ENCODE measurements around the gene PCBP4.
"Not testable (repeated sequence)": the region's sequence is repeated elsewhere in the genome, so short reads cannot be mapped to it uniquely, and the experiment has no call there.

Gene PCBP4

DNA sequence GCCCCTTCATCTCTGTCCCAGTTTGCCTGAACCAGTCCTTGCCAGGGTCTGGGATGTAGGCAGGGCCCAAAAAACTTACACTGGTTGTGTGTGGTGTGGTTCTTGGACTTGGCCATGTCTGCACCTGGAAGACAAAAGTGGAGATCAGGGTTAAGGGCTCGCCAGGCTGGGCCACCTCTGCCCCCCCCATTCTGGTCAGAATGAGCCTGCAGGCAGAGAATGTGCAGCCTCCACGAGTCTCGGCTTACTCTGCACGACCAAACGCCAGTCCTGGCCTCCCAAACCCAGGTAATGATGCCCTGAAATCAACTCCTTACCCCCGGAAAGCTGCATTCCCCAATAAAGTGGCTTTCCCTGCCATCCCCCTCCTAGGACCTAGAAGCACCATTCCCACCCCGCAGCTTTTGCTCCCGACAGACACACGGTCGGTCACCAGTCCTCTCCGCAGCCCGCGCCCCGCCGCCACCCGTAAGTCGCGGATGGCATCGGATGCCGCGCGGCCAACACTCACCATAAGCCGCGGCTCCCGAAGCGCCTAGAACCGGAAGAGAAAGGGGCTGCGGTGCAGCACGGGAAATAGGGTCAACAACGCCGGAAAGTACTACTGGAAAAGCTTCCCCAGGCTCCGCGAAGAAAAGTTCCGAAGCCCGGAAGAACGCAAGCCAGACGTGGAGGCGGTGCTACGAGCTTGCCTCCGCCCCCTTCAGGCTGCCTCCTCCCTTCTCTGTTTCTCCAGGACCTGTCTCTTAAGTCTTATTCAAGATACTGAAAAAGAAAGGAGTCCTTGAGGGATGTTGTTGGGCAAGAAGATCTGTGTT is 28.3 kb upstream of the PCBP4 start, which contains the start of gene RPL29:
TSS of gene RPL29 (minus strand) at position 550 of the 818 bp plus-strand sequence. CDS start at position 116, 434 bp downstream.
- H3K27ac ChIP-seq: peak within 1 kb of the TSS; percentile 59 to 99 (median 91)
- H3K4me3 ChIP-seq: peak within 1 kb of the TSS; percentile 60 to 89 (median 81)

DNA sequence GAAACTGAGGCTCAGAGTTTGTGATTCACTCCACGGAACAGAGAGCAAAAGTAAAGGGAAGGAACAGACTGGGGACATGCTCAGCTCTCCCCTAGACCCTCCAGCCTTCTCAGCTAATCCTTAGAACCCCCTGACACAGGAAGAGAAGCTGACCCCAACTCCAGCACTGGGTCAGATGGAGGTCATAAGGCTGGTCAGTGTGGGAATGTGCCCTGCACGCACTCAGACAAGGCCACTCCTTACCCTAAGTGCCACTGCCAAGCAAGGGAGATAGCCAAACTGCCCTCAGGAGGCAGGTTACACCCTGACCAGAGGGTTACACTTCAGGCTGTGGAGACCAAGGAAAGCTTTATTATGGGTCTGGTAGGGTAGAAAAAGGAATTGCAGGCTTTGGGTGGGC is 27.3 kb upstream of the PCBP4 start:
- Histone ChIP-seq H3K4me3 (peak overlapping the region; percentile 60 to 89 (median 81)), H3K27ac (peak overlapping the region in 16 of 21 experiments; percentile 88 to 99 (median 92))

DNA sequence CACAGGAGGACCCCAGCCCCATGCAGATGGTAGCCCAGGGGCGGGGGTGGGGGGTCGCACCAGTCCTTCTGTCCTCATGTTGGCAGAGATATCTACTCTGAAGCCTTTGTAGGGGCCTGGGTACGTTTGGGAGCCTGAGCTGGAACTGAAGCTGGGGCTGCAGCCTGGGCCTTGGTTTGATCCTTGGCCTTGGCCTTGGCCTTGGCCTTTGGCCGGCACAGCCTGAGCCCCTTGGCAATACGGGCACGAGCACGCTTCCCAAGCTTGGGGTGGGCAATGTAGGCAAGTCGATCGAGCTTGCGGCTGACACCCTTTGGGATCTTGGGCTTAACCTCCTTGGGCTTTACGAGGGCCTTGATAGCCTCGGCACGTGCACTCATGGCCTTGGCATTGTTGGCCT is 26.4 kb upstream of the PCBP4 start:
- H3K4me3 ChIP-seq: not testable (repeated sequence)
- peak overlapping the region in 1 of 21 experiments; percentile 27 for H3K27ac ChIP-seq

DNA sequence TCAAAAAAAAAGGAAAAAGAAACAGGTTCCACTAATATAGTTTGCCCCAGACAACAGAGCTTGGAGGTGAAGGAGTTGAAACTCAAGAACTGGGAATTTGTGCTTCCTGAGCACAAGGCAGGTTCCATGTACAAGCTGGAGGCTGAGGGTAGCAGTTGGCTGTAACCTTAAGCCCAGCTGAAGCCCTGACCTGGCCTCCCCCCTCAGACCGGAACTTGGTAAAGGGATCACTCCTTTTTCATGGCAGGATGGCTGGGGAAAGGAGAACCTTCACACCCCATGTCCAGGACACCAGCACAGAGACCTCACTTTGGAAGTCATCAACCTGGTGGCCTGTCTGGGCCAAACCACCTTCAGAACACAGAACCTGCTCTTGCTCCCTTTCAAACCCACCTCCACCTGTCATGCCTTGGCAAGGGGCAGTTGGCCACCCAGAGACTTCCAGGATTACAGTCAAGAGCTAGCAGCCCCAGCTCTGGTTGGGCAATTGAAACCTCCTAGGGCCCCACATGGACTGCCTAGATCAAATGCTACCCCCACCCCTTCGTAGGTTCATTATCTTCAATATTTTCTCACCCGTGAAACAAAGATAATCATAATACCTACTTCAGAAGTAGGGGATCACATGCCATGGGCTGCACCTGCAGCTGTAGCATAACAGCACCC is 24.9 kb upstream of the PCBP4 start:
- Histone ChIP-seq H3K27ac (no peak overlapping the region), H3K4me3 (no peak overlapping the region)

DNA sequence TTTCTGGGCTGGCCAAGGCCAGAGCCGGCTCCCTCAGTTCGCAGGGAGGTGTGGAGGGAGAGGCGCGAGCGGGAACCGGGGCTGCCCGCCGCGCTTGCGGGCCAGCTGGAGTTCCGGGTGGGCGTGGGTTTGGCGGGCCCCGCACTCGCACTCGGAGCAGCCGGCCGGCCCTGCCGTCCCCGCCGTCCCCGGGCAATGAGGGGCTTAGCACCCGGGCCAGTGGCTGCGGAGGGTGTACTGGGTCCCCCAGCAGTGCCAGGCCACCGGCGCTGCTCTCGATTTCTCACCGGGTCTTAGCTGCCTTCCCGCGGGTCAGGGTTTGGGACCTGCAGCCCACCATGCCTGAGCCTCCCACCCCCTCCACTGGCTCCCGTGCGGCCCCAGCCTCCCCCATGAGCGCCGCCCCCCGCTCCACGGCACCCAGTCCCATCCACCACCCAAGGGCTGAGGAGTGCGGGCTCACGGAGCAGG is 23.3 kb upstream of the PCBP4 start:
- peak overlapping the region in 1 of 21 experiments; percentile 34 for H3K27ac ChIP-seq
- H3K4me3 ChIP-seq: not testable (repeated sequence)

DNA sequence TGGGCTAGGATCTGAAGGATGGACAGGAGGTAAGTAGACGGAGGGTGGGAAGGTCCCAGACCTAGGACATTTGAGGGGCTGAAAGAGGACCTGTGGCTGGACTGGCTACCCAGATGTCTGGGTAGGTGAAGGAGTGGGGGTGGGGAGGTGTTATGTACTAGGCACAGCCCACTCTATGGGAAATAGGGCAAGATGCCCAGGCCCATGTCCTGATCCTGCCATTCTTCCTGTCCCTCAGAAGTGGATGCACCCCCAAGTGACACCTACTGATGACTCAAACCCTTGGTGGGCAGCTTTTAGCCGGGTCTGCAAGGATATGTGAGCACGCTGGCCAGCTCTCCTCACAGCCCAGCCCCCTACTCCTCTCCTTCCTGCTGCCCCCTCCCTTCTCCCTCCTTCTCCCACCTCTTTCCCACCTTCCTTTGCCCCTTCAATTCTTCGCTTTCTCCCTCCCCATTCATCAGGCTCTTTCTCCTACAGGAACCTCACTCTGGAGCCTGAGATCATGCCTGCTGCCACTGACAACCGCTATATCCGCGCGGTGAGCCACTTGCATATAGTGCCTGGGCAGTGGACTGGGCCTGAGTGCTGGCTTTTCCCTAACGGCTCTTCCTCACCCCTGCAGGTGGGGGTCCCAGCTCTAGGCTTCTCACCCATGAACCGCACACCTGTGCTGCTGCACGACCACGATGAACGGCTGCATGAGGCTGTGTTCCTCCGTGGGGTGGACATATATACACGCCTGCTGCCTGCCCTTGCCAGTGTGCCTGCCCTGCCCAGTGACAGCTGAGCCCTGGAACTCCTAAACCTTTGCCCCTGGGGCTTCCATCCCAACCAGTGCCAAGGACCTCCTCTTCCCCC is 21.3 kb upstream of the PCBP4 start:
- peak overlapping the region in 1 of 21 experiments; percentile 11 for H3K27ac ChIP-seq

DNA sequence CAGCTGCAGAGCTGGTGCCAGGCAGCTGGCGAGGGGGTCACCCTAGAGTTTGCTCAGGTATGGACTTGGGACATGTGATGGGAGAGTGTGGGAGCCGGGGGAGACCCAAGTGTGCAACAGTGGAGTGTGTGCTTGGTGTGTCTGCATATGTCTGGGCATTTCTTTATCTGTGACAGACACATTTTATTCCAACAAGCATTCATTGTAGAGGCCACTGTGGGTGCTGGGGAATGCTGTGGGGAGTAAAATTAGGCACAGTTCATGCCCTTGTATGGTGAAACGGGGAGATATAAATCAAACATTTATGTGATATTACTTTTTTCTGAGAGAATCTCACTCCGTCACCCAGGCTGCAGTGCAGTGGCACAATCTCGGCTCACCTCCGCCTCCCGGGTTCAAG is 20.3 kb upstream of the PCBP4 start:
- Histone ChIP-seq H3K27ac (no peak overlapping the region), H3K4me3 (no peak overlapping the region)

More for the DNA sequence above, 21.3 kb upstream of the PCBP4 start:
- H3K4me3 ChIP-seq: no peak overlapping the region

DNA sequence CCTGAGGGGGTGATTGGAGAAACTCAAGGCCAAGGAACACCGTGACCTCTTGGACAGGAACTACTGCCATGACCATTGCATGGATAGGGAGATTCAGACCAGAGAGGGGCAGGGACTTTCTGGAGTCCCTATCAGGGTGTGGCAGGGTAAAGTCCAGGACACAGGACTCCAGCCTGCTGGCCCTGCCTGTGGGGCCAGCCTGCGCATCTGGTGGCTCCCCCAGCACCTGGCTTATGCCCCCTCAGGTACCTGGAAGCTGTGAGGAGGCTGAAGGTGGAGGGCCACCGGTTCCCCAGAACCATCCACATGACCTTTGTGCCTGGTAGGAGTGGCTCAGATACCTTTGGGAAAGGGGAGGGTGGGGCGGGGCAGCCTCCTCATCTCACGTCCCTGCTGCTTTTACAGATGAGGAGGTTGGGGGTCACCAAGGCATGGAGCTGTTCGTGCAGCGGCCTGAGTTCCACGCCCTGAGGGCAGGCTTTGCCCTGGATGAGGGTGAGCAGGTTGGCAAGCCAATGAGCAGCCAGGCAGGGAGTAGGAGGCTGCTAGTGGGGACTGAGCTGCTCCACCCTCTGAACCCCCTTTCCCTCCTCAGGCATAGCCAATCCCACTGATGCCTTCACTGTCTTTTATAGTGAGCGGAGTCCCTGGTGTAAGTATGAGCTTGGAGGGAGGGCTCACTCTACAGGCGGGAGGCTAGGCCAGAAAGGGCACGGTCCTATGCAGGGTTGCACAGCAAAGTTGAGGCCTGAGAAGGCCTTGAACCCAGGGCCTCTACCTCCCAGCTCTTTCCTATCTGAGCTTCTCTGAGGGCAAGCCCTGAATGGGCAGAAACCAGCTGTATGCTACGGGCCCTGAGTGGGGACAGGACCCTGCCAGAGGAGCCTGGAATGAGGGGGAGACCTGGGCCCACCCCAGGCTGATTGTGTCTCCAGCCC is 19.0 kb upstream of the PCBP4 start:
- H3K4me3 ChIP-seq: no peak overlapping the region
- peak overlapping the region in 1 of 21 experiments; percentile 44 for H3K27ac ChIP-seq

DNA sequence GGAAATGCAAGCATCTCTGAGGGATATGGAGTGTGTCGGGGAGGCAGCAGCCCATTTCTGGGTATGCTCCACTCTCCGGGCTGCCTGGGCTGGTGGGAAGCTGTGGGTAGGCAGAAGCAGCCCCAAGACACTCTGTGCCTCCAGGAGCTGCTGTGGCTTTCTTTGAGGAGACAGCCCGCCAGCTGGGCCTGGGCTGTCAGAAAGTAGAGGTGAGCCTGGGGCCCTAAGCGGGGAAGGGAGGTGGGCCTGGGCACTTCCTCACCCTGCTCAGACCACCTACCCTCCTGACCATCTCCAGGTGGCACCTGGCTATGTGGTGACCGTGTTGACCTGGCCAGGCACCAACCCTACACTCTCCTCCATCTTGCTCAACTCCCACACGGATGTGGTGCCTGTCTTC is 17.8 kb upstream of the PCBP4 start:
- no peak overlapping the region for H3K4me3 ChIP-seq
- peak overlapping the region in 1 of 21 experiments; percentile 94 for H3K27ac ChIP-seq

DNA sequence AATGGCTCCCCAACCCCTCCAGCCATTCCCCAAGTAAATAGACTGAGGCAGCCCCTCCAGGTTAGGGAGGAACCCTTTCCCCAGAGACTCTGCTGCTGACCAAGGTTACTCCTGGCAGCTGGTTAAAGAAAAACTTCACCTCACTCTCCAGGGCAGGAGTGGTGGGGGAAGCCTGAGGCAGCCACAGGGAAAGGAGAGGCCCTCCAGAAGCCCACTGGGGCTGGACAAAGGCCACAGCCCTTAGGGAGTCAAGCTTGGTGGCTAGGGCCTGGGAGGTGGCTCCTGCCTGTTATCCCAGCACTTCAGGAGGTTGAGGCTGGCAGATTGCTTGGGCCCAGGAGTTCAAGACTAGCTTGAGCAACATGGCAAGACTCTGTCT is 17.0 kb upstream of the PCBP4 start:
- peak overlapping the region in 2 of 7 experiments; percentile 32 to 63 for H3K4me3 ChIP-seq
- peak overlapping the region in 17 of 21 experiments; percentile 7 to 96 (median 92) for H3K27ac ChIP-seq

DNA sequence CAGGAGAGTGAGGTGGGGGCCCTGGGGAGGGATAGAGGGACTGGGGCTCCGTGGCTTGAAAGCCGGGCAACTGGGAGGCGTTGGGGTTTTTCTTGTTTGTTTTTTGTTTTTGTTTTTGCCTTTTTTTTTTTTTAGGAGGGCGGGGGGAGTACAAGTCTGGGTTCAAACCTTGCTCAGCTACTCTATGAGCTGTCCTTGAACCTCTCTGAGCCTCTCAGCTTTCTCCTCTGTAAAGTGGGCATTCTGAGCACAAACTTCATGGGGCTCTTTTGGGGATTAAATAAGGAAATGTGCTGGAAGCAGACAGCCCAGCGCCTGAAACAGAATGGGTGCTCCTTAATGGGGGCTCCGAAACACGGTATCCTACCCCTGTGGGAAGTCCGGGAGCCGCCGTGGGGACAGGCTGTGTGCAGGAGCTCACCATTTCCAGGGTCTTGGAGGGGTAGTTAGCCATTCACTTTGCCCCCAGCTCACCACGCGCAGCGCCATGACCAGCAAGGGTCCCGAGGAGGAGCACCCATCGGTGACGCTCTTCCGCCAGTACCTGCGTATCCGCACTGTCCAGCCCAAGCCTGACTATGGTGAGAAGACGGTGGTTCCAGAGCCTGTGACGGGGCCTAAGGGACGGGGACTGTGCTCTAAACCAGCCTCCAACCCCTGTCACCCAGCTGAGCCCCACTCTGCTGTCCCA is 16.5 kb upstream of the PCBP4 start:
- Histone ChIP-seq H3K27ac (peak overlapping the region; percentile 75 to 96 (median 91)), H3K4me3 (peak overlapping the region; percentile 32 to 63 (median 49))

DNA sequence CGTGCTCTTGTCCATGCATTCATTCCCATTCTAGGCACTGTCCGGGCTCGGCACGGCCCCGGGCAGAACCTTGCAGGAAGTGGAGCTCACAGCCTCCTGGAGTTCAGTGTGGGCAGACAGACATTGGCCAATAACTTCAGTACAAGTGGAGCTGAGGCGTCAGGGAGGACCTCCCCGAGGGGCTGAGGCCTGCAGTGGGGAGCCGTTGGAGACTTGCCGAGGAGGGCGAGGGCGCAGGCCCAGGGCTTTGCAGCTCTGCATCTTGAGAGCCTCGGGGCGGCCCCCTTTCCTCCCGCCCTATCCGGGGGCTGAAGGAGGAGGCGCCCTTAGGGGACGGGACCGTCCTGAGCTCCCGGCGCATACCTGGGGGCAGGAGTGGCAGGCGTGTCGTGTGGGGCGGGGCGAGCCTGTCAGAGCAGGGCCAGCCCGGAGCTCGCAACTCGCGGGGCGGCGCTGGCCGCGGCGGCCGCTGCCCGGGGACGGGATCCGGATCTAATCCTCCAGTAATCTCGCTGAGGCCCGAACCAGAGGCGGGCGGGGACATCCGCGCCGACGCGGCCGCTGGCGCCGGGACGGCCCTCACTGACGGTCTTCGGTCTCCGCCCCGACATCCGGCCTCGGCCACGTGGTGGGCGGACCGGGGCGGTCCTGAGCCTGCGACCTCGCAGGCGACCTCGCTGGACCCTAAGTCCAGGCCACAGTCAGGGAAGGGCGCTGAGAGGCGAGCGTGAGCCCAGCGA is 15.8 kb upstream of the PCBP4 start, which contains the start of gene ACY1:
TSS of gene ACY1 (plus strand) at position 698 of the 740 bp plus-strand sequence. CDS start 530 bp downstream, outside the sequence.
- Histone ChIP-seq H3K27ac (peak within 1 kb of the TSS; percentile 75 to 96 (median 91)), H3K4me3 (peak within 1 kb of the TSS; percentile 32 to 63 (median 49))

DNA sequence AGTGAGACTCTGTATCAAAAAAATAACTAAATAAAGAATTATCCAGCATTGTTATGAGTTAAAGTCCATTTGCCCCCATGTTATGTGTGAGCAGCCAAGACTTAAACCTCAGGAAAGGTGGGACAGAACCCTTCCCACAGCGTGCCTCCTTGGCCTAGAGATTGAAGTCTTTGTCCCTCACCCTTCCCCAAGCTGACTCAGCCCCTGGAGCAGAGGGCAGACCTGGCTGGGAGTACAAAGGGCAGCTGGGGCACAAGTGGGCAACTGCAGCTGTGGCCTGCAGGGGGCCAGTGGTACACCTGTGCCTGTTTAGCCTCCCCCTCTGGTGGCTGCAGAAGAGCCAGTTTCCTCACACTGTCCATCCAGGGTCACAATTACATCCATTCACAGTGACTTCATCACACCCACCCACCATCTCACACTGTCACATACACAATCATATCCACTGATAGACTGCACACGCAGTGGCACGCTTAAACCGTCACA is 15.1 kb upstream of the PCBP4 start:
- Histone ChIP-seq H3K4me3 (peak overlapping the region; percentile 32 to 63 (median 49)), H3K27ac (peak overlapping the region in 20 of 21 experiments; percentile 75 to 96 (median 91))

DNA sequence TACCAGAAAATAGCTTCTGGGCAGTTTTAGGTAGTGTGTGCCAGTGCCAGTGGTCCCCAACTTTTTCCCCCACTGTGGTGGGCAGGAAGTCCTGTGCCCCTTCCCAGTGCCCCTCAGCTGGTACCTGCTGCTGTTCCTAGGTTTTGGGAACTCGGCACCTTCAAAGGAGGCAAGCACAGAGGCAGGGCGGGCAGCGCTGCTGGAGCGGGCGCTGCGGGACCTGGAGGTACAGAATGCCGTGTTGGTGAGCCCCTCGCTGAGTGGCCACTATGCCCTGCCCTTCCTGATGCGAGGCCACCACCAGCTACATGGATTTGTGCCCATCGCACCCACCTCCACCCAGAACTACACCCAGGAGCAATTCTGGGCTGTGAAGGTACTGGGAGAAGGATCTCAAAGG is 13.0 kb upstream of the PCBP4 start:
- no peak overlapping the region for H3K4me3 ChIP-seq
- no peak overlapping the region for H3K27ac ChIP-seq

DNA sequence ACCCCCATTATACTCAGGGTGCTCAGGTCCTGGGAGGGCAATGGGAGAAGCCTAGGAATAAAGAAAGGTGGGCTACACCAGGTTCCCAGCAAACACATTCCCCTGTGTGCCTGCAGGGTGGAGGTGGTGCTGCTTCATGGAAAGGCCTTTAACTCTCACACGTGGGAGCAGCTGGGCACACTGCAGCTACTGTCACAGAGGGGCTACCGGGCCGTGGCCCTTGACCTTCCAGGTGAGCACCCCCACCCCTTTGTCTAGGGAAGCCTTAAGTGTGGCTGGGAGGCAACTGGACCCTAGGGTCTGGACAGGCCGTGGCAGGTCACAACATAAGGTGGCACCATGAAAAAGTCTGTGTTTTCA is 10.9 kb upstream of the PCBP4 start:
- peak overlapping the region in 7 of 21 experiments; percentile 15 to 61 (median 53) for H3K27ac ChIP-seq
- no peak overlapping the region for H3K4me3 ChIP-seq

DNA sequence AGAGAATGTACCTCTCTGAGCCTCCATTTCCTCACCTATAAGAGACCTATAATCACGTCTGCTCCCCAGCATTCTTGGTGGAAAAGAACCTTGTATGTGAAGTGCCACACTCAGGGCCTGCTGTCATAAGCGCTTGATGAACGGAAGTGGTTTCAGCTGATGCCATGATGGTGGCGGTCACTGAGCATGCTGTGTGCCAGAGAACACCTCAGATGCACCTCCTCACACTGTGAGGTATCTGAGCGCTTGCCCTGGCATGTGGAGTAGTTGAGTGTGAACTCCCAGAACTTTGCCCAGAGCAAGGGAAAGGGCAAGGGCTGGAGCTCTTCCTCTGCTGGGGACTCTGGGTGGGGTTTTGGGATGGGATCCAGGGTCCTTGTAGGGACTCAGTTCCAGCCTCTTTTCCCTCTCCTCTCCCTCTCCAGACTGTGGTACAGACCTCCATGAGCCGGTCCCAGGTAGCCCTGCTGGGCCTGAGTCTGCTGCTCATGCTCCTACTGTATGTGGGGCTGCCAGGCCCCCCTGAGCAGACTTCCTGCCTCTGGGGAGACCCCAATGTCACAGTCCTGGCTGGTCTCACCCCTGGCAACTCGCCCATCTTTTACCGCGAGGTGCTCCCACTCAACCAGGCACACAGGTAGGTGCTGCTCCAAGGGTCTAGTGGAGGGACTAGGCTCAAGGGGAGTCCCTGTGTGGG is 10.3 kb upstream of the PCBP4 start:
- H3K4me3 ChIP-seq: no peak overlapping the region
- H3K27ac ChIP-seq: peak overlapping the region in 9 of 21 experiments; percentile 4 to 61 (median 53)
